Upper lobe of left lung (tissue), 4 donors: Measurements from ENCODE around the gene DUSP8.

Experiments
- EP300 ChIP-seq, 4 donors: sonication (generic); formaldehyde crosslinking; IDR thresholded peaks; one replicate each; pipeline ENCODE4 v1.5.1; 2017; ENCODE audit warnings: antibody characterized with exemption in 4 of 4, control low read depth in 2 of 4
- POLR2A ChIP-seq, 4 donors: fragments of 450-650 bp; IDR thresholded peaks; one replicate each; pipeline ENCODE4 v1.5.1; 2016 to 2017; ENCODE audit warnings: antibody characterized with exemption in 4 of 4, mild to moderate bottlenecking in 2 of 4
- POLR2AphosphoS5 ChIP-seq, 2 donors: sonication (generic); formaldehyde crosslinking; IDR thresholded peaks; one replicate each; pipeline ENCODE4 v1.5.1; 2017; ENCODE audit warnings: antibody characterized with exemption in 2 of 2
- TF ChIP-seq, protein P1 (sequence below), 6 experiments: fragments of 450-650 bp in 4 of 6; fragments of 200-600 bp in 2 of 6; sonication (generic) in 2 of 6; IDR thresholded peaks; one replicate each; pipeline ENCODE4 v1.5.1; 2016 to 2019; ENCODE audit warnings: antibody characterized with exemption in 6 of 6

DNA sequence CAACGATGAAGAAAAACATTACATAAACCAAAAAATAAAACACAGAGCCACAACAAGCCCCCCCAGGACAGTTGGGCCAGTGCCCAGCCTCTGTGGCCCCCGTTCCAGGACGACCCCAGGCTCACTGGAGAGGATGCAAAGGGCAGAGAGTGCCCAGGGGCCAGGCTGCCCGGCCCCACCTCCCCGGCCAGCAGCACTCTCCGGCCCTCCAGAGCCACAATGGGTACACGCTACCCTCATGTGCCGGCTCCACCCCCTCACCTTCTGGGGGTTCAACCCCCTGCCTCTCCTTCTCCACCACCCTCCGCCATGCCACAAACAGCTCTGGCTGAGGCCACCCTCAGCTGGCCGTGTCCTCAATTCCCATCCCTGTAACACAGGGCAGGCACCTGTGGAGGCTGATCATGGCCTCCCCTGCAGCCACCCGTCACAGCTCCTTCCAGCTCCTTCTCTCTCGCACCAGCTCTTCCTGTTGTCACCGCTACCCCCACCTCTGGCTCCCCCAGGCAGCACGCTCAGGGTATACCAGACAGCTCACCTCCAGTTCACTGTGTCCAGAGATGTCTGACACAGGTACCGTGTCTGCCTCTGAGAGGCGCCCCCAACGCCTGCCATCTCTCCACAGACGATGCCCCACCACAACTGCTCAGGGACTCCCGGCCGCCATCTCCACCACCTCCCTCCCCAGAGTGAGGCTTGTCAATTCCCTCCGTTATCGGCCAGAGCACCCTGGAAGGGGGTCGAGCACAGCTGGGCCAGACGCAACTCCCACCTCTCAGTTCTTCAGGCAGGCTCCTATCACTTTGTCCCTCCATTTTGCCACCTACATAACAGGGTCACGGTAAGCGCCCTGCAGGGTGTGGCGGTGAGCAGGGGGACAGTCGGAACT, 54.7 kb downstream of the DUSP8 start:
- TF ChIP-seq, protein P1, sequence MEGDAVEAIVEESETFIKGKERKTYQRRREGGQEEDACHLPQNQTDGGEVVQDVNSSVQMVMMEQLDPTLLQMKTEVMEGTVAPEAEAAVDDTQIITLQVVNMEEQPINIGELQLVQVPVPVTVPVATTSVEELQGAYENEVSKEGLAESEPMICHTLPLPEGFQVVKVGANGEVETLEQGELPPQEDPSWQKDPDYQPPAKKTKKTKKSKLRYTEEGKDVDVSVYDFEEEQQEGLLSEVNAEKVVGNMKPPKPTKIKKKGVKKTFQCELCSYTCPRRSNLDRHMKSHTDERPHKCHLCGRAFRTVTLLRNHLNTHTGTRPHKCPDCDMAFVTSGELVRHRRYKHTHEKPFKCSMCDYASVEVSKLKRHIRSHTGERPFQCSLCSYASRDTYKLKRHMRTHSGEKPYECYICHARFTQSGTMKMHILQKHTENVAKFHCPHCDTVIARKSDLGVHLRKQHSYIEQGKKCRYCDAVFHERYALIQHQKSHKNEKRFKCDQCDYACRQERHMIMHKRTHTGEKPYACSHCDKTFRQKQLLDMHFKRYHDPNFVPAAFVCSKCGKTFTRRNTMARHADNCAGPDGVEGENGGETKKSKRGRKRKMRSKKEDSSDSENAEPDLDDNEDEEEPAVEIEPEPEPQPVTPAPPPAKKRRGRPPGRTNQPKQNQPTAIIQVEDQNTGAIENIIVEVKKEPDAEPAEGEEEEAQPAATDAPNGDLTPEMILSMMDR (IDR thresholded peaks at IDR 0.05), result no peak
- TF ChIP-seq EP300 (IDR thresholded peaks at IDR 0.05), result no peak
- no peak for TF ChIP-seq POLR2AphosphoS5 (IDR thresholded peaks at IDR 0.05)
- TF ChIP-seq POLR2A (IDR thresholded peaks at IDR 0.05), result no peak
